SW 1271 (cell line): ENCODE results near the gene CRACDL.
"Not testable (repeated sequence)": the region's sequence is repeated elsewhere in the genome, so short reads cannot be mapped to it uniquely, and the experiment has no call there.

Source experiments
- DNase-seq, 2 experiments: peaks; one replicate each; lab custom pipeline; 2025; lab: John Stamatoyannopoulos, UW

The CRACDL gene

GRCh38 chr2:98884658-98885057, 51.4 kb downstream of the CRACDL start:
- DNase-seq, result no peak

GRCh38 chr2:98883780-98884211, 52.2 kb downstream of the CRACDL start:
- no peak for DNase-seq

GRCh38 chr2:98882971-98883779, 52.9 kb downstream of the CRACDL start:
- DNase-seq, result no peak

DNA sequence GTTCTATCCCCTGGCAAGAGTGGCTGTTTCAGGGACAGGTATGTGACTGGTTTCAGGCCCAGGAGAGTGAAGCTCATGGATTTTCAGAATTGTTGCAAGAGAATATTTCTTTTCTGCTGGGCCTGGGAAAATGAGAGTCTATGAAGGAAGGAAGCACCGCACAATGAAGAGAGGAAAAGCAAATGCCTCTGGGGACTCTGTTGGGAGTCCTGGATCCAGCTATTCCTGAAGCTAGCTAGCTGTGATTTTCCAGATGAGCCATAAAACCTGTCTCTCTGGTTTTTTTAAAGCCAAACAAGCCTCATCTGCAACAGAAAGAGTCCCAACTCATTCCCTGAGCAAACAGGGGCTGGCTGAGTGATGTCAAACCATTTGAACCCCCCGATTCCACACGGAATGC, 53.7 kb downstream of the CRACDL start:
- no peak for DNase-seq

- DNase-seq, result no peak
These were observed 54.8 kb downstream of the CRACDL start for GRCh38 chr2:98881153-98881650.

- no peak for DNase-seq
These were observed 55.5 kb downstream of the CRACDL start for GRCh38 chr2:98880266-98881152.

GRCh38 chr2:98877658-98878057, 58.4 kb downstream of the CRACDL start:
- not testable (repeated sequence) for DNase-seq

- no peak for DNase-seq
These were observed 59.3 kb downstream of the CRACDL start for GRCh38 chr2:98876741-98877140.

GRCh38 chr2:98875746-98876145, 60.3 kb downstream of the CRACDL start:
- no peak for DNase-seq

- no peak for DNase-seq
These were observed 60.8 kb downstream of the CRACDL start for GRCh38 chr2:98875081-98875728.

GRCh38 chr2:98874186-98874689, 61.8 kb downstream of the CRACDL start:
- no peak for DNase-seq

GRCh38 chr2:98872526-98872925, 63.5 kb downstream of the CRACDL start:
- no peak for DNase-seq

GRCh38 chr2:98871506-98871905, 64.5 kb downstream of the CRACDL start:
- no peak for DNase-seq

DNA sequence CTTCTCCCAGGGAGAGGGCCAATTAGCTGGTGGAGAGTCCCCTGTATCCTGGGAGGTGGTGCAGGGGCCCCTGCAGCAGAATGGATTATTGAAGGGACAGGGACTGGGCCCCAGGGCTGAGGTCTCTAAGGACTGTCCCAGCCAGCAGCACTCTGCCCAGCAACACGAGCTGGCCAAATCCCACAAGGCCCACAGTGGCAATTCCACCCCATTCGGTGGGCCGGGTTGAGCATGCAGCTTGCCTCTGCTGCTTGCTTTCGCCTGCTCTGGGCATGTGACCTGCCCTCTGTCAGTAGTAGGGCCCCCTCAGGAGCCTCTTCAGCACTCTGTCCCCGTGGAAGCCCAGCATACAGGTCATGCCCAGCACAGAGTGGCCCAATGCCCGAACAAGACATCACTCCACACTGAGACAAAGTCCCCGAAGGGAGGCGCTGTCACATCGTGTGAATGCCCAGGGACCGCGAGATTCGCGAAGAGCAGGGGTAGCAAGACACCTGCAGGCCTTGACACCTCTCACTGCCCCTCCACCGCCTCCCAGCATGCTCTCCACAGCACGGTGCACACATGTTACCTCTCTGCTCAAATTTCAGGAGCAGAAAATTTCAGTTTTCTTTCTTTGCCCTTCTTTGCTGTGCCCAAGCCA, 65.4 kb downstream of the CRACDL start:
- DNase-seq, result no peak

GRCh38 chr2:98869870-98870269, 66.2 kb downstream of the CRACDL start:
- DNase-seq, result no peak

- DNase-seq, result no peak
These were observed 66.8 kb downstream of the CRACDL start for GRCh38 chr2:98869272-98869641.

GRCh38 chr2:98868548-98869271, 67.3 kb downstream of the CRACDL start:
- no peak for DNase-seq

GRCh38 chr2:98867539-98868309, 68.3 kb downstream of the CRACDL start:
- no peak for DNase-seq

- DNase-seq, result no peak
These were observed 70.0 kb downstream of the CRACDL start for GRCh38 chr2:98866033-98866432.

DNA sequence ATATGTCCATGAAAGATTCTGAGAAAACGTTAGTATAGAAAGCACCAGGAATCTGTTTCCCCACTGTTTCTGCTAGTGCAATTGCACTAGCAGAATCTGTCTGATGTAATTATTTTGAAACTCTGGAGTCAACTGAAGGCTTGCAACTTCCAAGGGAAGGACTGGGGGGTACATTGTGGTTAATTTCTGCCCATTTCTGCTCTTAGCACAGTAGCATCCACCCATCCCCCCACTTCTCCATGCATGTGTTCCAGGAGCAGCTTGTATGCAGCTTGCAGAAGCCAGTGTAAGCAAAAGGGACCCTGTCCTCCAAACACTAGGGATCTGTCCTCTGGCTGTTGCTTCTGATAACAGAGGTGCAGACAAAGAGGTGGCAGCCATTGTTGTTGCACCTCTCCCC, 74.4 kb downstream of the CRACDL start:
- no peak for DNase-seq
